ENCODE results near the gene SLCO2B1. TPM values are rescaled to one million over a fixed set of nuclear protein-coding genes. Genes with fewer than 3 reads are reported as not detected.
A peak's percentile ranks its signal among the peaks of the same experiment; 100 is the strongest.

Gene SLCO2B1
- total RNA-seq, 1 donor from 2014 or later: 19.2 TPM

DNA sequence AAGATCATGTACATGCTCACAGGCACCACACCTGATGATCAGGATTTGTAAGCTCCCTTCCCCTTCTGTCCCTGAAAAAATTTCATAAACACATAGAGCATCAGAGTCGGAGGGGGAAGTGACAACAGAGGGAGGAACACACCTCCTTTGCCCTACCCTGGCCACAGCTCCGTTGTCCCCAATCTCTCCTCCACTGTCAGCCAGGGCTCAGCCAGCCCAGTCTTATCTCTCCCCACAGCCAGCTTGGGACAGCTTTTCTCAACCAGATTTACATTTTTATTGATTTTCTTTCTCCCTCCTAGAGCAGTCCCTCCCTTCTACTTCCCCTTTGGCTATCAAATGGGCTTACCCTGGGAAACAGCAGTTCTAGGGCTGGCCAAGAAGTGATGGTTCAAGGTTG lies 57.5 kb downstream of the SLCO2B1 start:
- TF ChIP-seq, protein P1, sequence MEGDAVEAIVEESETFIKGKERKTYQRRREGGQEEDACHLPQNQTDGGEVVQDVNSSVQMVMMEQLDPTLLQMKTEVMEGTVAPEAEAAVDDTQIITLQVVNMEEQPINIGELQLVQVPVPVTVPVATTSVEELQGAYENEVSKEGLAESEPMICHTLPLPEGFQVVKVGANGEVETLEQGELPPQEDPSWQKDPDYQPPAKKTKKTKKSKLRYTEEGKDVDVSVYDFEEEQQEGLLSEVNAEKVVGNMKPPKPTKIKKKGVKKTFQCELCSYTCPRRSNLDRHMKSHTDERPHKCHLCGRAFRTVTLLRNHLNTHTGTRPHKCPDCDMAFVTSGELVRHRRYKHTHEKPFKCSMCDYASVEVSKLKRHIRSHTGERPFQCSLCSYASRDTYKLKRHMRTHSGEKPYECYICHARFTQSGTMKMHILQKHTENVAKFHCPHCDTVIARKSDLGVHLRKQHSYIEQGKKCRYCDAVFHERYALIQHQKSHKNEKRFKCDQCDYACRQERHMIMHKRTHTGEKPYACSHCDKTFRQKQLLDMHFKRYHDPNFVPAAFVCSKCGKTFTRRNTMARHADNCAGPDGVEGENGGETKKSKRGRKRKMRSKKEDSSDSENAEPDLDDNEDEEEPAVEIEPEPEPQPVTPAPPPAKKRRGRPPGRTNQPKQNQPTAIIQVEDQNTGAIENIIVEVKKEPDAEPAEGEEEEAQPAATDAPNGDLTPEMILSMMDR (IDR thresholded peaks at IDR 0.05): no peak
- no peak for DNase-seq (ENCODE audit: low spot score)
- Mint-ChIP-seq H3K27ac (ENCODE audit: unreplicated experiment) (no peak overlapping the region), H3K4me3 (ENCODE audit: unreplicated experiment) (no peak overlapping the region), H3K27me3 (ENCODE audit: low read depth) (peaks cover 16% of the 10 kb centered on the region), H3K36me3 (ENCODE audit: low read depth) (no peaks in the 10 kb centered on the region), H3K4me1 (ENCODE audit: low read depth) (no peaks in the 10 kb centered on the region), H3K9me3 (ENCODE audit: low read depth) (no peaks in the 10 kb centered on the region)

DNA sequence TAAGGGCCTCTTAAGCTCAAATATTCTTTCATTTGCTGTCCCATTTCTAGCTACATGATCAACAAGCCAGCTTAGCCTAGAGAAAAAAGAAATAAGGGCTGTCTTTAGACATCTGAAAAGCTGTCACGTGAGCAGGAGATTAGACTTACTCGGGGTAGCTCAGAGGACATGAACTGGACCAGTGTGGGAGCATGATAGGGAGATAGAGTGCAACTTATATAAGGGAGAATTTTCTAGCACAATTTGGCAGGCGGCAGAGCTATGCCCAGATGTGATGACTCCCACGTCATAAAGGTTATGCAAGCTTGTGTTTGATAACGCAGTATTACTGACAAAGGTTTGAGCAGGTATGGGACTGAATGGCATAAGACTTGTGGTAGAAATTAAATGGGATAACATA lies 61.5 kb downstream of the SLCO2B1 start:
- Mint-ChIP-seq H3K27ac (ENCODE audit: unreplicated experiment) (no peak overlapping the region), H3K27me3 (ENCODE audit: low read depth) (peaks cover 25% of the 10 kb centered on the region), H3K4me3 (ENCODE audit: unreplicated experiment) (no peak overlapping the region), H3K9me3 (ENCODE audit: low read depth) (no peaks in the 10 kb centered on the region), H3K4me1 (ENCODE audit: low read depth) (no peaks in the 10 kb centered on the region), H3K36me3 (ENCODE audit: low read depth) (no peaks in the 10 kb centered on the region)
- no peak for DNase-seq (ENCODE audit: low spot score)
- TF ChIP-seq, protein P1 (IDR thresholded peaks at IDR 0.05): no peak

DNA sequence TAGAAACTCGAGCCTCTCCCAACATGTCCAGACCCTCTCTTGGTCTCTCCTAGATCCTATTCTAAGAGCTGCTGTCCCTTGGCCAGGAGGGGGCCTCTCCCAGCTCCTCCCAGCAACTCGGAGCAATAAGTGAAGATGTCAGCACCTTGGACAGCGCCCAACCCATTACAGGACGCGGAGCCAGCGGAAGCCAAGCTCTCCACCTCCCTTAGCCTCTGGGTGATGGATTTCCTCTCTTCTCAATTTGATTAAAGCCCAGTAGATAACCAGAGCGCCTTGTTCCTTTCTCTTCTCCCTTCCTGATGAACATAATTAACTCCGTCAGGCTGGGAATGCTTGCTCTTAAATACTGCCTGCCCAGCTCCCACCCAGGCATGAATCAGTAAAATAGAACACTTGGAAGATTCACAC lies 63.5 kb downstream of the SLCO2B1 start:
- Mint-ChIP-seq H3K27ac (ENCODE audit: unreplicated experiment) (no peak overlapping the region), H3K36me3 (ENCODE audit: low read depth) (no peaks in the 10 kb centered on the region), H3K4me1 (ENCODE audit: low read depth) (no peaks in the 10 kb centered on the region), H3K9me3 (ENCODE audit: low read depth) (no peaks in the 10 kb centered on the region), H3K4me3 (ENCODE audit: unreplicated experiment) (no peak overlapping the region), H3K27me3 (ENCODE audit: low read depth) (peaks cover 41% of the 10 kb centered on the region)
- DNase-seq (ENCODE audit: low spot score): no peak
- TF ChIP-seq, protein P1 (IDR thresholded peaks at IDR 0.05): peak; percentile 74

DNA sequence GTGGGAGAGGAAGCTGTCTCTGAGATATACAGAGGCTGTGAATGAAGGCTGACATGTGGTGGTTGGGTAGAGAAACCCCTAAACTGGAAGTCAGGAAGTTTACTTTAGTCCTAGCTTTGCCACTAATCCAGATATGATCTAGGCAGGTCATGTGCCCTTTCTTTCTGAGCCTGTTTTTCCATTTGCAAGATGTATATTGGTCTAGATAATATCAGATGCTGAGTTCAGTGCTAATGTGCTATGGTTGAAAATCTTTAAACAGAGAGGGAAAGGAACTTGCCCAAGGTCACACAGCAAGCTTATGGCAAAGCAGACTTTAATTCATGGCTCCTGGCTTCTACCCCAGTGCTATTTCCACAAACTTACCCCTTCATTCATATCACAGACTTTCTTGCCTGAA lies 63.9 kb downstream of the SLCO2B1 start:
- Mint-ChIP-seq H3K4me3 (ENCODE audit: unreplicated experiment) (no peak overlapping the region), H3K27me3 (ENCODE audit: low read depth) (peaks cover 41% of the 10 kb centered on the region), H3K9me3 (ENCODE audit: low read depth) (no peaks in the 10 kb centered on the region)

DNA sequence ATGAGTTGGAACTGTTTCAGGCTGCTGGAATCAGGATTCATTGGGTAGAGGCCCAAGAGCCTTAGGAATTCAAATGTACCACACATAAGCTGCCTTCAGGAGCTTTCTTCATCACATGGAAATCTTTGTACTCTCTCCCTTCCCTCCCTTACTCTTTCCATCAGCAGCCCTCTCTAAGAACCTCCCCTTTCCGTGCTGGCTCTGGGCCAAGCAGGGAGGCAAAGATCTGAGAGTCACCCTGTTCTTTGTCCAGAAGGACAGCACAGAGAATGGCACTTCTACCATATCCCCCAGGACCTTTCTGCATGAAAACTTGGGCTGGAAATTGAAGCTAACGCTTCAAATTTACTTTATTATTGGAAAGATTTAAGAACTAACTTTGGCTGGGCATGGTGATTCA lies 69.0 kb downstream of the SLCO2B1 start:
- H3K27me3 Mint-ChIP-seq (ENCODE audit: low read depth): peaks cover 37% of the 10 kb centered on the region
- H3K4me1 Mint-ChIP-seq (ENCODE audit: low read depth): no peaks in the 10 kb centered on the region
- H3K9me3 Mint-ChIP-seq (ENCODE audit: low read depth): no peaks in the 10 kb centered on the region
- no peaks in the 10 kb centered on the region for H3K36me3 Mint-ChIP-seq (ENCODE audit: low read depth)
- H3K4me3 Mint-ChIP-seq (ENCODE audit: unreplicated experiment): no peak overlapping the region
- DNase-seq (ENCODE audit: low spot score): peak; percentile 8
- TF ChIP-seq, protein P1 (IDR thresholded peaks at IDR 0.05): no peak
- H3K27ac Mint-ChIP-seq (ENCODE audit: unreplicated experiment): no peak overlapping the region

More for the DNA sequence above, 63.9 kb downstream of the SLCO2B1 start:
- DNase-seq (ENCODE audit: low spot score): no peak
- TF ChIP-seq, protein P1 (IDR thresholded peaks at IDR 0.05): no peak
- Mint-ChIP-seq H3K4me1 (ENCODE audit: low read depth) (no peaks in the 10 kb centered on the region), H3K27ac (ENCODE audit: unreplicated experiment) (no peak overlapping the region), H3K36me3 (ENCODE audit: low read depth) (no peaks in the 10 kb centered on the region)

Data from chondrocyte (in vitro differentiated cells).